Mucosa of rectum (tissue), 2 donors: Measurements from ENCODE around the gene PPARD.

Source experiments
- H3K27ac ChIP-seq, 2 donors: one replicate each; pipeline ENCODE4 v1.7.0; 2013; ENCODE audit warnings: inconsistent platforms in 2 of 2, low read depth in 2 of 2, low read length in 2 of 2
- H3K27me3 ChIP-seq, 2 donors: one replicate each; pipeline ENCODE4 v1.7.0; 2013; ENCODE audit warnings: low read length in 2 of 2; ENCODE audit not compliant: control insufficient read depth in 2 of 2, insufficient read depth in 2 of 2
- H3K36me3 ChIP-seq, 2 donors: one replicate each; pipeline ENCODE4 v1.7.0; 2013; ENCODE audit warnings: low read length in 2 of 2; ENCODE audit not compliant: control insufficient read depth in 2 of 2, insufficient read depth in 2 of 2
- H3K4me1 ChIP-seq, 2 donors: one replicate each; pipeline ENCODE4 v1.7.0; 2013; ENCODE audit warnings: low read length in 2 of 2, mild to moderate bottlenecking in 1 of 2; ENCODE audit not compliant: control insufficient read depth in 2 of 2, insufficient read depth in 2 of 2
- H3K4me3 ChIP-seq, 2 donors: one replicate each; pipeline ENCODE4 v1.7.0; 2013; ENCODE audit warnings: low read length in 2 of 2
- H3K9ac ChIP-seq, 2 donors: one replicate each; pipeline ENCODE4 v1.7.0; 2013; ENCODE audit warnings: low read length in 2 of 2, low read depth in 1 of 2, mild to moderate bottlenecking in 1 of 2
- H3K9me3 ChIP-seq, 2 donors: one replicate each; pipeline ENCODE4 v1.7.0; 2013; ENCODE audit warnings: low read length in 2 of 2; ENCODE audit not compliant: control insufficient read depth in 2 of 2
- donor health status: healthy.
- donor health status: Normal muscosa, but diverticular disease.

The PPARD gene

DNA sequence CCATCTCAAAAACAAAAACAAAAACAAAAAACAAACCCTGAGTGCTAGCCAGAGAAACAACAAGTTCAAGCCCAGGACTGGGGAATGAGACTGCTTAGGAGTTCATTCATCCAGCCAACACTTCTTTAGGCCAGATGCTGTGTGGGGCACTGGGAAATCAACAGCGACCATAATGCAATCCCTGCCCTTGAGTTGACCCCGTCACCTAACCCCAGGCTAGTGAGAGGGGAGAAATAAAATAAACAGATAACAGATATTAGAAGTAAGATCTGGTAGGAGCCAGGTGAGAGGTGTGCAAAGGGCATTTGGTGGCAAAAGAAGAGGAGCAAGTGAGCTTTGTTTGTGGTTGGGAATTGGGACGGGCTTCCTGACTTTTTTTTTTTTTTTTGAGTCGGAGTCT is 120.9 kb downstream of the PPARD start:
- Histone ChIP-seq H3K36me3 (peaks cover under 1 to 10% of the 10 kb centered on the region in 2 donors), H3K9ac (no peak overlapping the region), H3K9me3 (no peaks in the 10 kb centered on the region), H3K27ac (no peak overlapping the region), H3K4me3 (no peak overlapping the region), H3K4me1 (peaks cover 6 to 7% of the 10 kb centered on the region in 2 donors), H3K27me3 (no peaks in the 10 kb centered on the region)

DNA sequence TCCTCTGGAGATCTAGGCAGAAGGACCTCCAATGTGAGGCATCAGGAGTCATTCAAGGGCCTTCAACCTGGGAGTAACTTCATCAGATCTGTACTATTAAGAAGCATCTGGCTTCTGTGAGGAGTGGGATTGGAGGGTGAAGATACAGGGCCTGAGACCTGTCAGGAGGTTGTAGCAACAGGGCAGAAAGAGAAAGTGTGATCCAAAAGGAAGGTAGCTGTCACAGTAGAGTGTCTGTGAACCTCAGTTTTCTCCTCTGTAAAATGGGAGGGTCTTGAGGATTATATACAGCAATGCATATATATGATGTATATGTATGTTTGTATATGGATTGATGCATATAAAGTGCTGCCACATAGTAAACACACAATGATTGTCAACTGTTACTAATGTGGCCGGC is 123.3 kb downstream of the PPARD start:
- Histone ChIP-seq H3K9me3 (no peaks in the 10 kb centered on the region), H3K27ac (no peak overlapping the region), H3K27me3 (no peaks in the 10 kb centered on the region), H3K9ac (no peak overlapping the region), H3K4me3 (no peak overlapping the region), H3K4me1 (peaks cover 13 to 20% of the 10 kb centered on the region in 2 donors), H3K36me3 (peaks cover 10 to 13% of the 10 kb centered on the region in 2 donors)

DNA sequence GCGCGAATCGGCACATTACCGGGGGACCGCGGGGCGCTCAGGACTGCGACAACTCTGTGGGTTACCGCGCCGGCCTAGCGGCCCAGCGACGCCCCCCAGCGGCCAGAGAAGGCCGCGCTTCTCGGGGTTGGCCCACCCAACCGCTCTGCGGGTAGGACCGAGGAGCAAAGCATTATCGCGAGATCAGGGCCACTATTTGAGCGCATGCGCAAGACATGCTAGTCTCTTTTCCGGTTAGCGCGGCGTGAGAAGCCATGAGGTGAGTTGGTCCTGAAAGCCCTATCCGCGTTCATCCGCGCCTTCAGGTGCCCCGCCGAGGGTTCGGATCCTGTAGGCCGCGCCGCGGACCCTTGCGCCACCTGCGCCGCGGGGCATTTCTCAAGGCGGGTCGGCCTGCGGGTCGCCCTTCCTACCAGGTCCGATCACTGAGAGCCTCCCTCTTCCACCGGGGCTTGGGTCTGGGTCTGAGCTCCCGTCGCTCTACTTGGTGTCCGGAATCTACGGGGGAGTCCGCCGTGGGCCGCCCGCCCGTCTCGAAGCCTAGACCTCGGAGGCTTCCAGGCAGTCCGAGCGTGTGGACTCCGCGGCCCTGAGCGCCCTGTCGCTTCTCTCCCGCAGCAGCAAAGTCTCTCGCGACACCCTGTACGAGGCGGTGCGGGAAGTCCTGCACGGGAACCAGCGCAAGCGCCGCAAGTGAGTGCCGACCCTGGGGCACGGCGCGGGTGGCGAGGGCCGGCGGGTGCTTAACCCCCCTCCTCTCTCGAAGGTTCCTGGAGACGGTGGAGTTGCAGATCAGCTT is 126.0 kb downstream of the PPARD start, which contains the start of gene RPL10A:
Gene RPL10A, plus strand, starts transcription at position 221 of the 799 bp plus-strand sequence. Its CDS starts 34 bp downstream, at position 255.
- H3K4me3 ChIP-seq, result peak within 1 kb of the TSS; percentile 76 to 88
- H3K4me1 ChIP-seq, result peaks cover 18 to 21% of the 10 kb centered on the region in 2 donors
- peak within 1 kb of the TSS; percentile 85 to 95 for H3K9ac ChIP-seq
- H3K9me3 ChIP-seq, result no peaks in the 10 kb centered on the region
- H3K36me3 ChIP-seq, result peaks cover 23 to 27% of the 10 kb centered on the region in 2 donors
- H3K27ac ChIP-seq, result peak within 1 kb of the TSS; percentile 89 to 91
- H3K27me3 ChIP-seq, result no peaks in the 10 kb centered on the region

DNA sequence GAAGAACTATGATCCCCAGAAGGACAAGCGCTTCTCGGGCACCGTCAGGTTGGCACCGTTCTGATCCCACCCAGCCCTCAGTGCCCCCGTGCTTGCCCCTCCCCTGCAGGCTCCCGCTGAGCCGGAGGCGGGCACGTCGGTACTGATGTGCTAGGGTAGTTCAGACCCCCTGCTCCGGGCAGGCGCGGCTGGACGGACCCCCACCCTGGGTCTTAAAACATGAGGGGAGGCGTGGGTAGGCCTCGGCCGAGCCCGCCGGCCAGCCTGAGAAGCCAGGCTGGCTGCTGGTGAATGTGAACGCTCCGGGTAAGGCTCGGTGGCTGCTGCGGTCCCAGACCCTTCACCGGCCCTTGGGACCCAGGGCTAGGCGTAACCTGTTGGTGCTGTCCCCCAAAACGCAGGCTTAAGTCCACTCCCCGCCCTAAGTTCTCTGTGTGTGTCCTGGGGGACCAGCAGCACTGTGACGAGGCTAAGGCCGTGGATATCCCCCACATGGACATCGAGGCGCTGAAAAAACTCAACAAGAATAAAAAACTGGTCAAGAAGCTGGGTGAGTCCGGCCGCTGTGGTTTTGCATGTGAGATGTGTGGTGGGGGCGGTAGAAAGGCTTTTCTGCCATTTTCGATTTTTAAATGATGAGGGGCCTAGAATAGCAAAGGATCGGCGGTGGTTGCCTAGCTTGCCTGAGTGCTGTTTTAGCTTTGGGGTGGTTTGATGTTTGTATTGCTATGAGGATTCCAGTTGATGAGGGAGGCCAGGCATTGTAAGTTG is 126.8 kb downstream of the PPARD start:
- H3K27ac ChIP-seq, result peak overlapping the region; percentile 89 to 91
- H3K36me3 ChIP-seq, result peaks cover 23 to 27% of the 10 kb centered on the region in 2 donors
- H3K4me1 ChIP-seq, result peaks cover 18 to 21% of the 10 kb centered on the region in 2 donors
- no peaks in the 10 kb centered on the region for H3K27me3 ChIP-seq
- H3K9ac ChIP-seq, result peak overlapping the region; percentile 85 to 95
- H3K4me3 ChIP-seq, result peak overlapping the region; percentile 76 to 88
- H3K9me3 ChIP-seq, result no peaks in the 10 kb centered on the region

DNA sequence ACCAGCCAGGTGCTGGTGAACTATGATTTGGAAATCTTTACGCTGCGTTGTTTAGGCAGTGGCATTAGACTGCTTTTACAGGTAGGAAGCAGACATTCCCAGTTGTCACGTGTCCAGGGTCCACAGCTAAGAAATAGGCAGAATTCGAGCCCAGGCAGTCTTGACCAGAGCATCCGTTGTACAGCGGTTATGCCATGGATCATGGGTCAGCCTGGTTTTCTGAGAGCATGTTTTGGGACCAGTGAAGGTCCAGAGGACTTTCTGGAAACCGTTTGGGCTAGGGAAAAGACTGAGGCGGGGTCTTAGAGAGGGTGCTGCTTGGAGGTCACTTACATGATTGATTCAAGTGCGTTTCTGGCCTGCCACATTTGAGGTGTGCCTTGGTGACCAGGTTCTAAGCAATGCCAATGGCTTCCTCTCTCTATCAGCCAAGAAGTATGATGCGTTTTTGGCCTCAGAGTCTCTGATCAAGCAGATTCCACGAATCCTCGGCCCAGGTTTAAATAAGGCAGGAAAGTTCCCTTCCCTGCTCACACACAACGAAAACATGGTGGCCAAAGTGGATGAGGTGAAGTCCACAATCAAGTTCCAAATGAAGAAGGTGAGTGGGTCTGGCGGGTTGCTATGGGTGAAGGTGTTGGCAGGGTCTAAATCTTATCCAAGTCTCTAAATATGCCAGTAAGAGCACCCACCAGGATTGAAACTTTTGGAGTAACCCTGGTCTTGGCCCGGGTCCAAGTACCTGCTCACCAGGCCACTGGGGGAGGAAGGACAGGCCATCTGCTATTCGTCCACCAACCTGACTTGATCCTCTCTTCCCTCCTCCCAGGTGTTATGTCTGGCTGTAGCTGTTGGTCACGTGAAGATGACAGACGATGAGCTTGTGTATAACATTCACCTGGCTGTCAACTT is 127.6 kb downstream of the PPARD start:
- Histone ChIP-seq H3K9me3 (no peaks in the 10 kb centered on the region), H3K9ac (peak overlapping the region; percentile 85 to 95), H3K27ac (peak overlapping the region; percentile 29 to 89), H3K4me3 (peak overlapping the region; percentile 76 to 88), H3K27me3 (no peaks in the 10 kb centered on the region), H3K36me3 (peaks cover 26 to 31% of the 10 kb centered on the region in 2 donors), H3K4me1 (peaks cover 18 to 21% of the 10 kb centered on the region in 2 donors)

DNA sequence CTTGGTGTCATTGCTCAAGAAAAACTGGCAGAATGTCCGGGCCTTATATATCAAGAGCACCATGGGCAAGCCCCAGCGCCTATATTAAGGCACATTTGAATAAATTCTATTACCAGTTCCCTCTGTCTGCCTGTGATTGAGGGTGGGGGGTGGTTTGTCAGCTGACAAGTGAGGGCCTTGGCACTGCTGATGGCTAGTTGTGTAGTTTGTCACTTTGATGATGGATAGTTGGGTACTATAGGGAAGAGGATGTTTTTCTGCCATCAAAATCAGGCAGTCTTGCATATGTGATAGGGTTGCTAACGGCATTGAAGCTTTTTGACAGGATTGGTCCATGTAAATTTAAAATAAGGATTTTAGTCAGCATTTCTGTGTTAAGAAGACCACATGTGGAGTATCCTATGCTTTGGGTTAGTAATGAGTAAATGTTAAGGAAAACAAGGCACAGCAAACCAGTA is 128.3 kb downstream of the PPARD start:
- Histone ChIP-seq H3K4me3 (no peak overlapping the region), H3K27me3 (no peaks in the 10 kb centered on the region), H3K9ac (no peak overlapping the region), H3K9me3 (no peaks in the 10 kb centered on the region), H3K4me1 (peaks cover 18 to 21% of the 10 kb centered on the region in 2 donors), H3K36me3 (peaks cover 29 to 33% of the 10 kb centered on the region in 2 donors), H3K27ac (no peak overlapping the region)

DNA sequence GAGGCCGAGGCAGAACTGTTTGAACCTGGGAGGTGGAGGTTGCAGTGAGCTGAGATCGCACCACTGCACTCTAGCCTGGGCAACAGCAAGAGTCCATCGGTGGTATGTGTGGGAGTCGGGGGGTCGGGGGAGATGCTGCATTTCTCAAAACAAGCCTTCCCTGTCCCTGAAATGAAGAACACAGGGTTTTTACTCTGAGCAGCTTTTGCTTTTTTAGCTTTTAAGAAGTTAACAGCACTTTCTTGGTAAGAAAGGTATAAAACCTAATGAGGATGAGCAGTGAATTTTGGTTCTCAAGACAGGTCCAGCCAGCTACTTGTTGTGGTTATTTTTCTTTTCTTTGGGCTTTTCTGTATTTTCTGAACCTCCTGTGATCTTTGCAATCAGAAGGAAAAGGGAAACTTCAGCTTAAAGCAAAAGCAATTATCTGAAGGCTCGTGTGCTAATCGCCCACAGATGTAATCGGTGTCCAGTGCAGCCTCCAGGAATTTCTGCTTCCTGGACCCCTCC is 129.5 kb downstream of the PPARD start:
- Histone ChIP-seq H3K27me3 (no peaks in the 10 kb centered on the region), H3K9ac (no peak overlapping the region), H3K9me3 (no peaks in the 10 kb centered on the region), H3K27ac (no peak overlapping the region), H3K4me1 (peaks cover 18 to 21% of the 10 kb centered on the region in 2 donors), H3K36me3 (peaks cover 29 to 37% of the 10 kb centered on the region in 2 donors), H3K4me3 (no peak overlapping the region)

DNA sequence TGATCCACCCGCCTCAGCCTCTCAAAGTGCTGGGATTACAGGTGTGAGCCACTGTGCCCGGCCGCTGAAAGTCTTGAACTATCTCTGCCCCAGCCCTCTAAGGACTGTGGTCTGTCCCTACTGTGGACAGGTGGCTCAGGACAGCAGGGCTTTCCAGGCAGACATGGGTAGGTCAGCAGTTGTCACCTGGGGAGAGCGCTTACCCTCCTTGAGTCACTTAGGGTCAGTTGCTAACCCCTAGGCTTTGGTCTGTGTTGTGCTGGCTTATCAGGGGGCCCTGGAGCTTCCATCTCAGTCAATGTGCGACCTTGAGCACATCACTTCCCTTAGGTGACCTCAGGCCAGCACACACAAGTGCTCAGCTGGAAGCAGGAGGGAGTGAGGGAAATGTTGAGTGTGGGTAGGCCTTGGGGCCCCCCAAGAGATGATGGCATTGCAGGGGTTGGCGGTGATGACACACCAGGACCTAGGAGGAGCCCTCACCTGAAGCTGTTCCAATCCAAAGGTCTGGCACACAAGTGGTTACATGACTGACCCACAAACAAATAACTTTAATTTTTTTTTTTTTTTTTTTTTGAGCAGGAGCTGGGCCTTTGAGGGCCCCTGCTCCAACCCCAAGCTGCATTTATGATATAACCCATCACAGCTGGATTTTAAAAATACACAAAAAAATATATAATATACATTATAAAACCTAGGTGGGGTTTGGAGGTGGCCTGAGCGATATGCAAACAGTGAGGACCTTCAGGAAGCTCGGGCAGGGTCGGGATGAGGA is 130.9 kb downstream of the PPARD start:
- no peaks in the 10 kb centered on the region for H3K9me3 ChIP-seq
- no peak overlapping the region for H3K27ac ChIP-seq
- no peaks in the 10 kb centered on the region for H3K27me3 ChIP-seq
- peak overlapping the region in 1 of 2 donors; percentile 17 for H3K9ac ChIP-seq
- peaks cover 32 to 37% of the 10 kb centered on the region in 2 donors for H3K36me3 ChIP-seq
- H3K4me3 ChIP-seq, result no peak overlapping the region
- peaks cover 11 to 15% of the 10 kb centered on the region in 2 donors for H3K4me1 ChIP-seq

DNA sequence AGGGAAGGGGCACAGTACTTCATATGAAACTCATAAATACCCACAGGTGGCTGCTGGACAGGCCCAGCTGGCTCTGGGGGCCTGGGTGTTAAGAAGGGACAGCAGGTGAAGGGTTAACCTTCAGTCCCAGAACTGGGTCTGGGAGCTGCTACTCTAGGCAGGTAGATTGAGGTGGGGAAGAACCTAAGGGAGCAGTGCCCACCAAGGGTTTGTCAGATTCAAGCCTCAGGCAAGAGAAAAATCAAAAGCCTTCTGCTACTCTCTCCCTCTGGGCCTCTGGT is 131.4 kb downstream of the PPARD start:
- no peaks in the 10 kb centered on the region for H3K27me3 ChIP-seq
- H3K4me1 ChIP-seq, result peaks cover 11 to 15% of the 10 kb centered on the region in 2 donors
- H3K9me3 ChIP-seq, result no peaks in the 10 kb centered on the region
- H3K9ac ChIP-seq, result no peak overlapping the region
- peaks cover 35 to 40% of the 10 kb centered on the region in 2 donors for H3K36me3 ChIP-seq
- H3K4me3 ChIP-seq, result no peak overlapping the region
- no peak overlapping the region for H3K27ac ChIP-seq
